ENCODE data around the gene GPR35. TPM values are rescaled to one million over a fixed set of nuclear protein-coding genes. Genes with fewer than 3 reads are reported as not detected.

The GPR35 gene
- total and polyA plus RNA-seq, 2 of the 13 experiments (the other 11 are each of a cell fraction or from before 2014, with no cell fraction given), result 27.1 to 44.2 TPM

- TF ChIP-seq REST (IDR thresholded peaks at IDR 0.05; ENCODE audit: borderline replicate concordance in 1 of 2, low read depth in 1 of 2, low read length in 2 of 2) (no peak), ZNF446 (CRISPR knock-in tag; IDR thresholded peaks at IDR 0.05) (peak; percentile 8; the same call in 1 of the 2 replicates), TCF7 (IDR thresholded peaks at IDR 0.05; ENCODE audit: low read depth) (no peak), EZH2 (conservative IDR thresholded peaks at IDR 0.05; ENCODE audit: low read depth, low read length) (no peak), HIVEP1 (CRISPR knock-in tag; IDR thresholded peaks at IDR 0.05) (peak; percentile 20; the same call in 1 of the 2 replicates), MXD3 (CRISPR knock-in tag; IDR thresholded peaks at IDR 0.05) (0 out of 2 replicates have a peak, but pooled peaks have one; percentile 16), TBL1XR1 (IDR thresholded peaks at IDR 0.05; ENCODE audit: borderline replicate concordance, low read length, partially characterized antibody) (no peak), MAF1 (CRISPR knock-in tag; IDR thresholded peaks at IDR 0.05; ENCODE audit: borderline replicate concordance) (no peak), ZBTB3 (CRISPR knock-in tag; IDR thresholded peaks at IDR 0.05; ENCODE audit: borderline replicate concordance, low read depth) (0 out of 2 replicates have a peak, but pooled peaks have one; percentile 70), HES4 (CRISPR knock-in tag; IDR thresholded peaks at IDR 0.05; ENCODE audit: borderline replicate concordance) (peak; percentile 88), ZNF543 (CRISPR knock-in tag; IDR thresholded peaks at IDR 0.05) (0 out of 2 replicates have a peak, but pooled peaks have one; percentile 58), ZNF562 (CRISPR knock-in tag; IDR thresholded peaks at IDR 0.05; ENCODE audit: borderline replicate concordance) (no peak), CBFB (CRISPR knock-in tag; IDR thresholded peaks at IDR 0.05) (peak; percentile 19; the same call in 1 of the 2 replicates), RXRB (CRISPR knock-in tag; IDR thresholded peaks at IDR 0.05; ENCODE audit: borderline replicate concordance) (peak; percentile 16; the same call in 1 of the 2 replicates)
- TF ChIP-seq, protein P1, sequence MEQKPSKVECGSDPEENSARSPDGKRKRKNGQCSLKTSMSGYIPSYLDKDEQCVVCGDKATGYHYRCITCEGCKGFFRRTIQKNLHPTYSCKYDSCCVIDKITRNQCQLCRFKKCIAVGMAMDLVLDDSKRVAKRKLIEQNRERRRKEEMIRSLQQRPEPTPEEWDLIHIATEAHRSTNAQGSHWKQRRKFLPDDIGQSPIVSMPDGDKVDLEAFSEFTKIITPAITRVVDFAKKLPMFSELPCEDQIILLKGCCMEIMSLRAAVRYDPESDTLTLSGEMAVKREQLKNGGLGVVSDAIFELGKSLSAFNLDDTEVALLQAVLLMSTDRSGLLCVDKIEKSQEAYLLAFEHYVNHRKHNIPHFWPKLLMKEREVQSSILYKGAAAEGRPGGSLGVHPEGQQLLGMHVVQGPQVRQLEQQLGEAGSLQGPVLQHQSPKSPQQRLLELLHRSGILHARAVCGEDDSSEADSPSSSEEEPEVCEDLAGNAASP (CRISPR knock-in tag; IDR thresholded peaks at IDR 0.05; ENCODE audit: borderline replicate concordance), result 0 out of 2 replicates have a peak, but pooled peaks have one; percentile 10
- TF ChIP-seq, protein P2, sequence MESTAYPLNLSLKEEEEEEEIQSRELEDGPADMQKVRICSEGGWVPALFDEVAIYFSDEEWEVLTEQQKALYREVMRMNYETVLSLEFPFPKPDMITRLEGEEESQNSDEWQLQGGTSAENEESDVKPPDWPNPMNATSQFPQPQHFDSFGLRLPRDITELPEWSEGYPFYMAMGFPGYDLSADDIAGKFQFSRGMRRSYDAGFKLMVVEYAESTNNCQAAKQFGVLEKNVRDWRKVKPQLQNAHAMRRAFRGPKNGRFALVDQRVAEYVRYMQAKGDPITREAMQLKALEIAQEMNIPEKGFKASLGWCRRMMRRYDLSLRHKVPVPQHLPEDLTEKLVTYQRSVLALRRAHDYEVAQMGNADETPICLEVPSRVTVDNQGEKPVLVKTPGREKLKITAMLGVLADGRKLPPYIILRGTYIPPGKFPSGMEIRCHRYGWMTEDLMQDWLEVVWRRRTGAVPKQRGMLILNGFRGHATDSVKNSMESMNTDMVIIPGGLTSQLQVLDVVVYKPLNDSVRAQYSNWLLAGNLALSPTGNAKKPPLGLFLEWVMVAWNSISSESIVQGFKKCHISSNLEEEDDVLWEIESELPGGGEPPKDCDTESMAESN (CRISPR knock-in tag; conservative IDR thresholded peaks at IDR 0.05), result 0 out of 2 replicates have a peak, but pooled peaks have one; percentile 31
- TF ChIP-seq, protein P3, sequence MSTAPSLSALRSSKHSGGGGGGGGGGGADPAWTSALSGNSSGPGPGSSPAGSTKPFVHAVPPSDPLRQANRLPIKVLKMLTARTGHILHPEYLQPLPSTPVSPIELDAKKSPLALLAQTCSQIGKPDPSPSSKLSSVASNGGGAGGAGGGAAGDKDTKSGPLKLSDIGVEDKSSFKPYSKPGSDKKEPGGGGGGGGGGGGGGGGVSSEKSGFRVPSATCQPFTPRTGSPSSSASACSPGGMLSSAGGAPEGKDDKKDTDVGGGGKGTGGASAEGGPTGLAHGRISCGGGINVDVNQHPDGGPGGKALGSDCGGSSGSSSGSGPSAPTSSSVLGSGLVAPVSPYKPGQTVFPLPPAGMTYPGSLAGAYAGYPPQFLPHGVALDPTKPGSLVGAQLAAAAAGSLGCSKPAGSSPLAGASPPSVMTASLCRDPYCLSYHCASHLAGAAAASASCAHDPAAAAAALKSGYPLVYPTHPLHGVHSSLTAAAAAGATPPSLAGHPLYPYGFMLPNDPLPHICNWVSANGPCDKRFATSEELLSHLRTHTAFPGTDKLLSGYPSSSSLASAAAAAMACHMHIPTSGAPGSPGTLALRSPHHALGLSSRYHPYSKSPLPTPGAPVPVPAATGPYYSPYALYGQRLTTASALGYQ (CRISPR knock-in tag; IDR thresholded peaks at IDR 0.05), result no peak
These were observed 38.1 kb upstream of the GPR35 start (continued) for GRCh38 chr2:240586919-240587800.
